GM18907 (cell line): ENCODE data around the gene EFEMP2.
"Not testable (repeated sequence)": the region's sequence is repeated elsewhere in the genome, so short reads cannot be mapped to it uniquely, and the experiment has no call there.

Experiments
- ATAC-seq: cut with Tn5 transposase; IDR thresholded peaks from one replicate; pipeline ENCODE4 v1.9.1; 2021; ENCODE audit warnings: mild to moderate bottlenecking, moderate library complexity; ENCODE audit not compliant: unreplicated experiment

The EFEMP2 gene

DNA sequence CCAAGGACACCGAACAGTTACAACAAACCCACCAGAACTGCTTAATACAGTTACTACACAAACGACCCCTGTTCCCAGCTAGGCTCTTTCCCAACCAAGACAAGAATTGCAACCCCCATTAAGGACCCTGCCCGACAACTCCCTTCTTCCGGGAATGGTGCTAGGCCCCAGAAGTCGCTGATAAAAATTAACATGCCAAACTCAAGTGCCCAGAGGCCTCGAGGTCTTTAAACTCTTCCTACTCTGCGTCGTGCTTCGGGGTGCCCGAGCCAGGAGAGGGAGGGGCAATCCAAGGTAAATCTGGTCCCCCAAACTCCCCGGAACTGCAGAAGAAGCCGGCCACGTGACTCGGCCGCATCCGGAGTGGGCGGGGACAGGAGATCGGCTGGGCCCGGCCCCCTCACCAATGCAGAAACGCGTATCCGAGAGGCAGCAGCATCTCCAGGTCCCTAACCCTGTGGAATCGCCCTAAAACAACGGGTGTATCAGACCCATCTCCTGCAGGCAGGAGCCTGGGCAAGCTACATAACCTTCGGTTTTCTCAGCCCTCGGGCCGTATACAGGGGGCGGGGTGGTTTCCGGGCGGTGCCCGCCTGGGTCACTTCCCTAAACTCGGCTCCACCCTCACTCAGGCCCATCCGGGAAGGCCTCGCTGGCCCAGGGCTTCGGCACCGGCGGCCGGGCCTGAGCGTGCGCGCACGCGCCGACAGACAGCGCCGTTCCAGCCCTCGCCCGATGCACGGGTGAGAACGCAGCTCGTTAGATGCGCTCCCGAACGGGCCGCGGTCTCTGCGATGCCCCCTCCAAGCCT is 15.7 kb downstream of the EFEMP2 start:
- ATAC-seq, result peak; percentile 29

DNA sequence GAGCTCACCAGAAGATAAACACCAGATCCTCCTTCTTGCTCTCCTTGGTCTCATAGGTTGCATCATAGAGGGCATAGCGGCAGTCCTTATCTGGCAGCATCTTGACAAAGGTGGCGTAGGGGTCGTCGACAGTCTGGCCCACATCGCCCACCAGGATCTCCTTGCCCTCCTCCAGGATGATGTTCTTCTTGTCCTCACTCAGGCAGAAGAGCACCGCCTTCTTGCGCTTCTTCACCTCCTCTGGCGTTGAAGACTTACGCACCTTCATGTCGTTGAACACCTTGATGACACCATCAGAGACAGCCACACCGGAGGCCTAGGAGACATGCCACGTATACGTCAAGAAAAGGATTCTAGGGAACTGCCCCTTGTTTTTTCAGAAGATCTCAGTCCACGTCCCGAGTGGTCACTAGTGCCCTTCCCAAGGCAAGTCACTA is 16.7 kb downstream of the EFEMP2 start:
- ATAC-seq, result no peak

DNA sequence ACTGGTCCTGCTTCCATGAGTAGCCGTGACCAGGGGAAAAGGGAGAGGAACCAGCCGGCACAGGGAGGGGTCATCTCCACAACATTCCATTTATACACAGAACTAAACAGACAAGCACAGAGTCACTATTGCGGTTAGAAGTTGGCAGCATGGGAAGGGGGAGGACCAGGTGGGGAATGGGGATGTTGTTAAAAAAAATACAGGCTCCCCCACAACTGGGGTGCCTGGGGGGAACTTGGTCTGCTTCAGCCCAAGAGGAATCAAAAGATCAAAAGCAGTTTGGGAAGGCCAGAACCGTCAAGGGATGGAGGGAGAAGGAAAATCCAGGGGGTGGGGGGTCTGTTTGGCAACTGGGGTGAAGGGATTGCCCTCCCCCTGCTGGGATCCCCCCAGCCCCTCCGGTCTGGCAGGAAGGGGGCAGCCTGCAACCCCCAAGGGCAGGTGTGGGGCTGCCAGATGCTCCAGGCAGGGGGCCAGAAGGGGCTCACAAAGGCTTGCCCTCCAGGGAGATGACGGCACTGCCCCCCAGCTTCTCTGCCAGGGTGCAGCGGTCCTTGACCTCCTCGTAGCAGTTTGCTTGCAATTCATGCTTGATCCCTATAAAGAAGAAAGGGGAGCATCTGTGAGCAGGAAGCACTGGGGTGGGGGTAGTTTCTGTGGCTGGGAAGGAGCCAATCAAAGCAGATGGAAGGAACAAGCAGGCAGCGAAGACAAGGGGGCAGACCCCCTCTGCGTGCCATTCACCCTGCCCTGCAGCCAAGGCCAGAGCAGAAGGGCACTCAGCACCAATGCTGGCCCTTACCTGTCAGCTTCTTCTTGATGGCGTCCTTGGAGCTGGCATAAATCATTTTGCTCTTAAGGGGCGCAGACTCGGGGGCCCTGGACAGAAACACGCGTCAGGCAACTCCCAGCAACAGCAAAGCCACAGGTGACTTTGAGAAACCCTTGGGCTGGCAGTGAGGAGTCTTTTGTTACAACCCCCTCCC is 17.5 kb downstream of the EFEMP2 start:
- no peak for ATAC-seq

- no peak for ATAC-seq
Observed at GRCh38 chr11:65854161-65854592, 18.4 kb downstream of the EFEMP2 start.

GRCh38 chr11:65853246-65853979 is 19.2 kb downstream of the EFEMP2 start:
- ATAC-seq, result no peak

DNA sequence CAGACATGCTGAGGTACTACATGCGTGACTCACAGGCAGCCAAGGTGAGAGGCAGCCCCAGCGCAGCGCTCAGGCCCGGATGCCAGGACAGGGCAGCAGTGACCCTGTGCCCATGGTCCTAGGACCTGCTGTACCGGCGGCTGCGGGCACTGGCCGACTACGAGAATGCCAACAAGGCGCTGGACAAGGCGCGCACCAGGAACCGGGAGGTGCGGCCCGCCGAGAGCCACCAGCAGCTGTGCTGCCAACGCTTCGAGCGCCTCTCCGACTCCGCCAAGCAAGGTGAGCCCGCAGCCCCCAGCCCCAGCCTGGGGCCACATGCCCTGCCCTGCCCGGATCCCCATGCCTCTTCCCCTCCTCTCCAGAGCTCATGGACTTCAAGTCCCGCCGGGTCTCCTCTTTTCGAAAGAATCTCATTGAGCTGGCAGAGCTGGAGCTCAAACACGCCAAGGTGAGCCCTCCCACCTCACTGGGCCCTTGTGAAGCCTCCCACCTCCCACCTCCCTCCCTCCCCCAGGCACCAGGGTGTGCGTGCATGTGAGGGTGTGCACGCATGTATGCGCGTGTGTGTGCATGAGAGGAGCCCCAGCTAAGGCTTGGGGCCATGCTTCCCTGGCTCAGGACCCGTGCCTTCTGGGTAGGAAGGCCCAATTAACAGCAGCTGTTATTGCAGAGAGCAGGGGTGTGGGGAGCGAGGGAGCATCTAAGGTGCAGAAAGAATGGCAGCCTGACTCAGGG is 19.9 kb downstream of the EFEMP2 start:
- no peak for ATAC-seq

DNA sequence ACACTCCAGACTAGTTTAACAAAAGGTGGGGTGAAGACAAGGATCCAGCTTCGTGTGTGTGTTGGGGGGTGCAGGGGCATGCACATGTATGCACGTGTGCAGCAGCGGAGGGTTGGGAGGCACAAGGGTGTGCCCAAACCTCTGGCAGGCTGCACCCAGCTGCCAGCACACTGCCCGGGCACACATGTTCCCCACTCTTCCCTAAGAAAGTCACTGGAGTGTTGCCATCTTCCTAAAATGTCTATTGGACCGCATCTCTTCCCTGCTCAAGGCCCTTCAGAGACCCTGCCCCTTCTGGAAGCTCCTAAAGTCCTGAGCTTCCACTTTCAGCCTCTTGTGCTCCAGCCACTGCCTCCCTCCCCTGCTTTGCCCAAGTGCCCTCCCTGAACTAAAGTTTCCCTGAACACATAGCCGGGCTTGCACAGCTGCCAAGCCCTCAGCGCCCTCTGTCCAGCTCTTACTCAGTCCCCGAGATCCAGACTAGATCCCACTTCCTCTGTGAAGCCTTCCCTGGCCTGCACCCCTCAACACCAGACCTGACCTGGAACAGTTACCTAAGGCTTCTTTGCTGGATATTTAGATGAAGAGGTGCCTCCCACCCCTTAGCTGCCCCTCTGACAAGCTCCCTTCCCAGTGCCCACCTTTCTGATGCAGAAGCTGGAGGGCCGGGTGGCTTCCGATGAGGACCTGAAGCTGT is 20.6 kb downstream of the EFEMP2 start:
- no peak for ATAC-seq

DNA sequence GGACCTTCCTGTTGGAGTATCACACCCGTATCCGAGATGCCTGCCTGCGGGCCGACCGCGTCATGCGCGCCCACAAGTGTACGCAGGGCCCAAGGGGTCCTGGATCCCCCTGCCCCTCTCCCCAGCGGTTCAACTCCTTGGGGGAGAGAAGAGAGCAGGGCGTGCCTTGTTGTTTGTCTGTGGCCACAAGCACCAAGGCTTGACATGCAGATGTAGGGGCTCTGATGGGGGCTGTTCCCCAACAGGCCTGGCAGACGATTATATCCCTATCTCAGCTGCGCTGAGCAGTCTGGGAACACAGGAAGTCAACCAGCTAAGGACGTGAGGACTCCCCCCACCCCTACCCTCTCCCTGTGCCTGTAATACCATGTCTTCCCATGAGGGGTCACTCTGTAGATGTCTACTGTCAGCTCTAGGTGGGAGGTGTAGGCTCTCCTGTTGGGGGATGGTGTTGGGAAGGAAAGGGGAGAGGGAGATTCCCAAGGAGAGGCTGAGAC is 21.5 kb downstream of the EFEMP2 start:
- ATAC-seq, result no peak

- no peak for ATAC-seq
Observed at GRCh38 chr11:65850217-65851082, 22.1 kb downstream of the EFEMP2 start.

DNA sequence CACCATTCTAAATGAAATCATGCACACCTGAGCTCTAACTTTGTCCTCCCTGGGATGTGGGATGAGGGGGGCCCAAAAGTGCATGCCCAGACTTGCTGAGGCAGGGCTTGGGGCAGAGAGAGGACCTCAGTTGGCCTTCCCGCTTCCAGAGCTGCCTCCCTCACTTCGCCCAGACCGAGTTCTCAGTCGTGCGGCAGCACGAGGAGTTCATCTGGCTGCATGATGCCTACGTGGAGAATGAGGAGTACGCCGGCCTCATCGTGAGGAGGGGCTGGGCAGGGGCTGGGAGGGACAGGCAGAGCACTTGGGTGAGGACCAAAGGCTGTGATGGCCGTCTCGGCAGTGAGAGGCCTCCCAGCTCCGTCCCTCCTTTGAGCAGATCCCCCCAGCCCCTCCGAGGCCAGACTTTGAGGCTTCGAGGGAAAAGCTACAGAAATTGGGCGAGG is 22.8 kb downstream of the EFEMP2 start:
- no peak for ATAC-seq

DNA sequence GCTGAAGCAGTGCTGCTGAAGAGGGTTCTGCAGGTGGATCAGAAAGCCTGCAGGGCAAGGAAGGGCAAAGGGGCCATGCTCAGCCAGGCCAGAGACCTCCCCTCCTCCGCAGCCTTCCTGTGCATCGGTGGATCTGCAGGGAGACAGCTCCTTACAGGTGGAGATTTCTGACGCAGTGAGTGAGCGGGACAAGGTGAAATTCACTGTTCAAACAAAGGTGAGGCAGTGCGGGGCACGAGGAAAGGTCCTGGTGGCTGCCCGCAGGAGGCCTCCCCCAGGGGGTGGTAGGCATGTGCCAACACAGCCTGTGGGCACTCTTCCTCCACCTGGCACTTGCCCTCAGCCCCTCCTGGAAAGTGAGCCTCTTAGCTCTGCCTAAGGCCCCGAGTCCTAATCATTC is 23.2 kb downstream of the EFEMP2 start:
- no peak for ATAC-seq

GRCh38 chr11:65848693-65849092 is 23.9 kb downstream of the EFEMP2 start:
- not testable (repeated sequence) for ATAC-seq

GRCh38 chr11:65847746-65848145 is 24.9 kb downstream of the EFEMP2 start:
- no peak for ATAC-seq

DNA sequence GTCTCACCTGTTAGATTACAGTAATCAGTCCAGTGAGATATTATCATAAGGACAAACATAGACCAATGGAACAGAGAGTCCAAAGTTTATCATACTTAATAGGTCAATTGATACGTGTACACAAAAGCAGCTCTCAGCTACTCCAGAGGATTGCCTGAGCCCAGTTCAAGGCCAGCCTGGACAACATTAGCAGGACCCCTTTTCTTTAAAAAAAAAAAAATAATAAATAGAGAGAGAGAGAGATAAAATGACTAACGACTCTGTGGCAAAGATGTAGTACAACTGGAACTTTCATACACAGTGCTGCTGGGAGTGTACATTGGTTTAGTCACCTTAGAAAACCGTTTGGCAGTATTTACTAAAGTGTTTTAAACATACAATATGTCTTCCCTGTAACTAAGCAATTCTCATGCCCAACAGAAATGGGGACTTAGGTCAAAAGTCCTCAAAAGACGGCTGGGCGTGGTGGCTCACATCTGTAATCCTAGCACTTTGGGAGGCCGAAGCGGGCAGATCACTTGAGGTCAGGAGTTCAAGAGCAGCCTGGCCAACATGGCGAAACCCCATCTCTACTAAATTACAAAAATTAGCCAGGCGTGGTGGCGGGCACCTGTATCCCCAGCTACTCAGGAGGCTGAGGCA is 28.2 kb downstream of the EFEMP2 start:
- no peak for ATAC-seq

DNA sequence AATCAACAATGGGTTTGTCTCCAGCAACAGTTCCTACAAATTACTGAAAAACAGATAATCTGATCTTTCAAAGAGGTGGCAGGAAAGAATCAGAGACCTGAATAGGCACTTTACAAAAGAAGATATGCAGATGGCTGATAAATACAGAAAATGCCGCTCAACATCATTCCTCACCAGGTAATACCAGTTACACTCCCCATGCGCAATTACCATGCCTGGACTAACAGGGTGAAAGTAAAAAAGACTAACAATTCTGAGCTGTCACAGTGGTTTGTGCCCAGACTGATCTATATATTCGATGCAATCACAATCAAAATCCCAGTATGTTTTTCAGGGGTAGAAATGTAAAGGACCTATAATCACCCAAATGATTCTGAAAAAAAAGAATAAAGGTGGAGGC is 28.8 kb downstream of the EFEMP2 start:
- no peak for ATAC-seq

DNA sequence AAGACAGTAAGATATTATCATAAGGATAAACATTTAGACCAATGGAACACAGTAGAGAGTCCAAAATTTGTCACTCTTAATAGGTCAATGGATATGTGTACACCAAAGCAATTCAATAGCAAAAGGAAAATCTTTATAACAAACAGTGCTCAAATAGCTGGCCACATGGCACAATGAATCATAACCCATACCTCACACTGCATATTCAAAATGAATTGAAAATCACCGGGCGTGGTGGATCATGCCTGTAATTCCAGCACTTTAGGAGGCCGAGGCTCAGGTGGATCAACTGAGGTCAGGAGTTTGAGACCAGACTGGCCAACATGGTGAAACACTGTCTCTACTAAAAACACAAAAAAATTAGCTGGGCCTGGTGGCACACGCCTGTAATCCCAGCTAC is 30.5 kb downstream of the EFEMP2 start:
- ATAC-seq, result no peak

GRCh38 chr11:65834202-65834601 is 38.4 kb downstream of the EFEMP2 start:
- ATAC-seq, result no peak
